Measurements from ENCODE around the gene PLCB2.

- no peak for TF ChIP-seq SMC3 (conservative IDR thresholded peaks at IDR 0.05; ENCODE audit: poor library complexity)
- no peak for TF ChIP-seq RAD21 (conservative IDR thresholded peaks at IDR 0.05)
- no peak for TF ChIP-seq EZH2 (IDR thresholded peaks at IDR 0.05; ENCODE audit: borderline replicate concordance, insufficient read depth, low read length, poor library complexity, severe bottlenecking)
- TF ChIP-seq, protein P1, sequence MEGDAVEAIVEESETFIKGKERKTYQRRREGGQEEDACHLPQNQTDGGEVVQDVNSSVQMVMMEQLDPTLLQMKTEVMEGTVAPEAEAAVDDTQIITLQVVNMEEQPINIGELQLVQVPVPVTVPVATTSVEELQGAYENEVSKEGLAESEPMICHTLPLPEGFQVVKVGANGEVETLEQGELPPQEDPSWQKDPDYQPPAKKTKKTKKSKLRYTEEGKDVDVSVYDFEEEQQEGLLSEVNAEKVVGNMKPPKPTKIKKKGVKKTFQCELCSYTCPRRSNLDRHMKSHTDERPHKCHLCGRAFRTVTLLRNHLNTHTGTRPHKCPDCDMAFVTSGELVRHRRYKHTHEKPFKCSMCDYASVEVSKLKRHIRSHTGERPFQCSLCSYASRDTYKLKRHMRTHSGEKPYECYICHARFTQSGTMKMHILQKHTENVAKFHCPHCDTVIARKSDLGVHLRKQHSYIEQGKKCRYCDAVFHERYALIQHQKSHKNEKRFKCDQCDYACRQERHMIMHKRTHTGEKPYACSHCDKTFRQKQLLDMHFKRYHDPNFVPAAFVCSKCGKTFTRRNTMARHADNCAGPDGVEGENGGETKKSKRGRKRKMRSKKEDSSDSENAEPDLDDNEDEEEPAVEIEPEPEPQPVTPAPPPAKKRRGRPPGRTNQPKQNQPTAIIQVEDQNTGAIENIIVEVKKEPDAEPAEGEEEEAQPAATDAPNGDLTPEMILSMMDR (IDR thresholded peaks at IDR 0.05; ENCODE audit: poor library complexity, severe bottlenecking), result no peak
These were observed 65.1 kb downstream of the PLCB2 start for GRCh38 chr15:40242601-40243000.
